Trophoblast cell (in vitro differentiated cells and primary cell): Measurements from ENCODE around the gene BPIFB4.

Source experiments
- DNase-seq, 2 donors: peaks; one replicate each; pipeline ENCODE4 v3.0.0-alpha.2; 2016
- H2AFZ ChIP-seq: 2 replicates; pipeline ENCODE4 v1.6.1; 2013; ENCODE audit warnings: low read length, moderate library complexity, mild to moderate bottlenecking; ENCODE audit not compliant: insufficient read depth, poor library complexity
- H2AK5ac ChIP-seq: 2 replicates; pipeline ENCODE4 v1.6.1; 2013; ENCODE audit warnings: mild to moderate bottlenecking, low read length
- H2BK120ac ChIP-seq: 2 replicates; pipeline ENCODE4 v1.6.1; 2013; ENCODE audit warnings: low read length, mild to moderate bottlenecking, moderate library complexity; ENCODE audit not compliant: insufficient read depth, poor library complexity
- H2BK12ac ChIP-seq: 2 replicates; pipeline ENCODE4 v1.6.1; 2013; ENCODE audit warnings: mild to moderate bottlenecking, low read length, moderate library complexity
- H2BK5ac ChIP-seq: 2 replicates; pipeline ENCODE4 v1.6.1; 2013; ENCODE audit warnings: low read length, low read depth, moderate library complexity, mild to moderate bottlenecking; ENCODE audit not compliant: poor library complexity
- H3K14ac ChIP-seq: 2 replicates; pipeline ENCODE4 v1.6.1; 2013; ENCODE audit warnings: mild to moderate bottlenecking, low read length
- H3K18ac ChIP-seq: 2 replicates; pipeline ENCODE4 v1.6.1; 2013; ENCODE audit warnings: mild to moderate bottlenecking, low read length
- H3K23ac ChIP-seq: 2 replicates; pipeline ENCODE4 v1.6.1; 2013; ENCODE audit warnings: low read length
- H3K27ac ChIP-seq: 2 replicates; pipeline ENCODE4 v1.5.1; 2013; ENCODE audit warnings: low read depth, mild to moderate bottlenecking, inconsistent platforms, low read length, moderate library complexity
- H3K27me3 ChIP-seq: 2 replicates; pipeline ENCODE4 v1.6.1; 2013; ENCODE audit warnings: inconsistent platforms, mild to moderate bottlenecking, low read length, moderate library complexity; ENCODE audit not compliant: insufficient read depth
- H3K36me3 ChIP-seq, 2 experiments: 1 replicate in 1 of 2; 2 replicates in 1 of 2; pipeline ENCODE4 v1.6.1; 2013; ENCODE audit warnings: low read length in 2 of 2, mild to moderate bottlenecking in 2 of 2, moderate library complexity in 1 of 2; ENCODE audit not compliant: insufficient read depth in 2 of 2, control insufficient read depth in 1 of 2
- H3K4ac ChIP-seq: 2 replicates; pipeline ENCODE4 v1.6.1; 2013; ENCODE audit warnings: low read depth, mild to moderate bottlenecking, low read length, moderate library complexity
- H3K4me1 ChIP-seq, 2 experiments: 1 replicate in 1 of 2; 2 replicates in 1 of 2; pipeline ENCODE4 v1.6.1; 2013; ENCODE audit warnings: low read length in 2 of 2, mild to moderate bottlenecking in 2 of 2, moderate library complexity in 1 of 2; ENCODE audit not compliant: insufficient read depth in 2 of 2, control insufficient read depth in 1 of 2
- H3K4me2 ChIP-seq: 2 replicates; pipeline ENCODE4 v1.6.1; 2013; ENCODE audit warnings: inconsistent platforms, mild to moderate bottlenecking, low read length, moderate library complexity
- H3K4me3 ChIP-seq: 2 replicates; pipeline ENCODE4 v1.5.1; 2013; ENCODE audit warnings: mild to moderate bottlenecking, low read depth, low read length, inconsistent platforms
- H3K79me1 ChIP-seq: one replicate; pipeline ENCODE4 v1.6.1; 2013; ENCODE audit warnings: low read length
- H3K79me2 ChIP-seq: 2 replicates; pipeline ENCODE4 v1.6.1; 2013; ENCODE audit warnings: low read length, mild to moderate bottlenecking; ENCODE audit not compliant: control insufficient read depth, insufficient read depth, poor library complexity
- H3K9ac ChIP-seq: 2 replicates; pipeline ENCODE4 v1.6.1; 2013; ENCODE audit warnings: mild to moderate bottlenecking, low read length
- H3K9me3 ChIP-seq: 2 replicates; pipeline ENCODE4 v1.6.1; 2013; ENCODE audit warnings: low read depth, mild to moderate bottlenecking, control low read depth, inconsistent platforms, low read length; ENCODE audit not compliant: insufficient read depth
- H4K12ac ChIP-seq: 2 replicates; pipeline ENCODE4 v1.6.1; 2013; ENCODE audit warnings: low read depth, mild to moderate bottlenecking, low read length, moderate library complexity
- H4K8ac ChIP-seq: 2 replicates; pipeline ENCODE4 v1.6.1; 2013; ENCODE audit warnings: low read depth, mild to moderate bottlenecking, low read length, moderate library complexity
- H4K91ac ChIP-seq: one replicate; pipeline ENCODE4 v1.6.1; 2013; ENCODE audit warnings: low read depth, mild to moderate bottlenecking, low read length, moderate library complexity
- WGBS: extraction: QIAGEN DNeasy Blood & Tissue Kit; methylation state at CpG from one replicate; pipeline ENCODE4 v1.1.7; 2013; ENCODE audit warnings: missing lambda C conversion rate; ENCODE audit not compliant: insufficient read length, insufficient coverage; ENCODE audit errors: extremely low coverage; 5-methylcytosine and 5-hydroxymethylcytosine counted together

The BPIFB4 gene

GRCh38 chr20:33130568-33131061 is 51.2 kb downstream of the BPIFB4 start:
- H3K9me3 ChIP-seq = no peaks in the 10 kb centered on the region
- H2BK12ac ChIP-seq = no peak overlapping the region
- H3K4me3 ChIP-seq = no peak overlapping the region
- no peak overlapping the region for H4K8ac ChIP-seq
- no peak overlapping the region for H3K9ac ChIP-seq
- H4K91ac ChIP-seq = no peak overlapping the region
- no peak overlapping the region for H2AFZ ChIP-seq
- no peaks in the 10 kb centered on the region for H3K79me2 ChIP-seq
- no peak overlapping the region for H4K12ac ChIP-seq
- no peak overlapping the region for H3K14ac ChIP-seq
- H3K79me1 ChIP-seq = no peaks in the 10 kb centered on the region
- DNase-seq = no peak
- H2BK120ac ChIP-seq = no peak overlapping the region
- no peak overlapping the region for H3K4ac ChIP-seq
- no peak overlapping the region for H3K23ac ChIP-seq
- H3K27ac ChIP-seq = no peak overlapping the region
- no peaks in the 10 kb centered on the region for H3K4me1 ChIP-seq
- no peak overlapping the region for H2BK5ac ChIP-seq
- H3K18ac ChIP-seq = no peak overlapping the region
- no peak overlapping the region for H2AK5ac ChIP-seq
- no peak overlapping the region for H3K4me2 ChIP-seq
- H3K27me3 ChIP-seq = no peaks in the 10 kb centered on the region
- WGBS = no CpG with 5 or more reads among the region's 9 CpGs
- H3K36me3 ChIP-seq = no peaks in the 10 kb centered on the region

- H3K36me3 ChIP-seq = no peaks in the 10 kb centered on the region
- H4K12ac ChIP-seq = no peak overlapping the region
- no peak overlapping the region for H3K18ac ChIP-seq
- no peaks in the 10 kb centered on the region for H3K79me1 ChIP-seq
- H2BK12ac ChIP-seq = no peak overlapping the region
- no peak for DNase-seq
- no peak overlapping the region for H3K4me3 ChIP-seq
- no peak overlapping the region for H3K4me2 ChIP-seq
- H3K9ac ChIP-seq = no peak overlapping the region
- H3K9me3 ChIP-seq = peaks cover 3% of the 10 kb centered on the region
- H3K27ac ChIP-seq = no peak overlapping the region
- H3K4me1 ChIP-seq = no peaks in the 10 kb centered on the region
- H2BK5ac ChIP-seq = no peak overlapping the region
- H2BK120ac ChIP-seq = no peak overlapping the region
- no peaks in the 10 kb centered on the region for H3K79me2 ChIP-seq
- no peak overlapping the region for H2AFZ ChIP-seq
- no peak overlapping the region for H4K8ac ChIP-seq
- WGBS = no CpG with 5 or more reads among the region's 5 CpGs
- no peak overlapping the region for H3K23ac ChIP-seq
- H4K91ac ChIP-seq = no peak overlapping the region
- no peak overlapping the region for H3K4ac ChIP-seq
- no peak overlapping the region for H2AK5ac ChIP-seq
- H3K27me3 ChIP-seq = no peaks in the 10 kb centered on the region
- H3K14ac ChIP-seq = no peak overlapping the region
Measured at GRCh38 chr20:33131949-33132473, 52.6 kb downstream of the BPIFB4 start.

- no peak overlapping the region for H2BK5ac ChIP-seq
- H3K27me3 ChIP-seq = no peaks in the 10 kb centered on the region
- H3K4me3 ChIP-seq = no peak overlapping the region
- H3K79me2 ChIP-seq = no peaks in the 10 kb centered on the region
- no peak for DNase-seq
- no peak overlapping the region for H2BK12ac ChIP-seq
- H3K4me2 ChIP-seq = no peak overlapping the region
- no peak overlapping the region for H3K23ac ChIP-seq
- H3K4ac ChIP-seq = no peak overlapping the region
- H3K27ac ChIP-seq = no peak overlapping the region
- no peaks in the 10 kb centered on the region for H3K79me1 ChIP-seq
- H3K9me3 ChIP-seq = peaks cover 3% of the 10 kb centered on the region
- H2AFZ ChIP-seq = no peak overlapping the region
- no peak overlapping the region for H4K91ac ChIP-seq
- H3K14ac ChIP-seq = no peak overlapping the region
- no peak overlapping the region for H2BK120ac ChIP-seq
- no peak overlapping the region for H4K8ac ChIP-seq
- no peak overlapping the region for H4K12ac ChIP-seq
- H3K4me1 ChIP-seq = no peaks in the 10 kb centered on the region
- peak overlapping the region; percentile 44 for H3K9ac ChIP-seq
- H2AK5ac ChIP-seq = no peak overlapping the region
- H3K36me3 ChIP-seq = no peaks in the 10 kb centered on the region
- H3K18ac ChIP-seq = no peak overlapping the region
- no CpG with 5 or more reads among the region's 14 CpGs for WGBS
Measured at GRCh38 chr20:33132513-33133372, 53.3 kb downstream of the BPIFB4 start.

- Histone ChIP-seq H3K79me1 (no peaks in the 10 kb centered on the region), H3K9me3 (peaks cover 9% of the 10 kb centered on the region), H2BK5ac (no peak overlapping the region), H3K36me3 (no peaks in the 10 kb centered on the region), H3K4me2 (no peak overlapping the region), H3K14ac (no peak overlapping the region), H2AK5ac (no peak overlapping the region), H3K79me2 (no peaks in the 10 kb centered on the region), H3K9ac (no peak overlapping the region), H3K27ac (no peak overlapping the region), H3K4ac (no peak overlapping the region), H3K23ac (no peak overlapping the region), H3K4me3 (no peak overlapping the region), H4K8ac (no peak overlapping the region), H4K12ac (no peak overlapping the region), H2AFZ (no peak overlapping the region), H2BK12ac (no peak overlapping the region), H3K18ac (no peak overlapping the region), H2BK120ac (no peak overlapping the region), H3K4me1 (no peaks in the 10 kb centered on the region), H3K27me3 (no peaks in the 10 kb centered on the region), H4K91ac (no peak overlapping the region)
- DNase-seq = no peak
- no CpG with 5 or more reads among the region's 11 CpGs for WGBS
Measured at GRCh38 chr20:33133373-33133941, 54.0 kb downstream of the BPIFB4 start.
